T-helper 1 cell treated with Interleukin-12 subunit alpha and Interleukin-12 subunit beta and Interleukin-4 antibody, amounts not matched to agents 30 ng/mL and 1 ng/mL, for 36 hours (primary cell): ENCODE measurements around the gene STAT3. TPM values are rescaled to one million over a fixed set of nuclear protein-coding genes. Genes with fewer than 3 reads are reported as not detected.
"Not testable (repeated sequence)": the region's sequence is repeated elsewhere in the genome, so short reads cannot be mapped to it uniquely, and the experiment has no call there.

Experiments used
- intact Hi-C: fragments of 100-400 bp; cut with micrococcal nuclease; formaldehyde crosslinking; loops from one replicate; pipeline ENCODE4 v1.15.1; 2024
- total RNA-seq: library from RNA; stranded (reverse); gene quantifications from 2 replicates; pipeline ENCODE4 v1.2.3, GENCODE V29; 2022

Gene STAT3
- total RNA-seq, 1 donor from 2014 or later, result 230 TPM

- intact Hi-C loops, result no loop called here
Observed at GRCh38 chr17:42305543-42306384, 82.5 kb downstream of the STAT3 start.

- intact Hi-C loops, result not testable (repeated sequence)
Observed at GRCh38 chr17:42305031-42305330, 83.3 kb downstream of the STAT3 start.

GRCh38 chr17:42304187-42305030, 83.8 kb downstream of the STAT3 start:
- intact Hi-C loops, result no loop called here

DNA sequence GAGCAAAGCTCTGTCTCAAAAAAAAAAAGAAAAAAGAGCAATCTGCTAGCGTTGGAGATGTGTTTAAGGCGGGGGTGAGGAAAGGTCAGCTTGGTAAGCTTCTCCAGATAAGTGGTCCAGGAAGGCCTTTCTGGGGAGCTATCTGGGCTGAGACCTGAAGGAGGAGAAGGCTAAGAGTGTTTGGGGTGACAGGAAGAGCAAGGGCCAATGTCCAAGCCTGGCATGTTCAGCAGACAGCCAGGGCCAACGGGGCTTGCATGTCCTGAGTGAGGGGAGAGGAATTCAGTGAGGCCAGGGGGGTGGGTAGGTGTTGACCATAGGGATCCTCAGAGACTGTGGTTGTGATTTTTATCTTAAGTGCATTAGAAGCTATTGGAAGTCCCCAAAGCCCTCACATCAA, 84.5 kb downstream of the STAT3 start:
- intact Hi-C loops, result no loop called here

DNA sequence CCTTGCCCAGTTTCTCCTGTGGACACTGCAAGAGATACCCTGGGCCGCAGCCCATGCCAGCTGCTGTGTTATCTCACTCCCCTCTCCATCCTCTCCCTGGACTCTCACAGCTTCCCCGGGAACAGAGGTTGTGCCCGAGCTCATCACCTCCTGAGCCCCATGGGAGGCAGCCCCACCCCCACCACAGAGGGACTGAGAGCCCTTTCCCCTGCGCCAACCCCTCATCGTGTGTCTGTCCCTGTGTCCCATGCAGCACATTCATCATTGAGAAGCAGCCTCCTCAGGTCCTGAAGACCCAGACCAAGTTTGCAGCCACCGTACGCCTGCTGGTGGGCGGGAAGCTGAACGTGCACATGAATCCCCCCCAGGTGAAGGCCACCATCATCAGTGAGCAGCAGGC, 87.2 kb downstream of the STAT3 start:
- intact Hi-C loops, result no loop called here

GRCh38 chr17:42299913-42300312, 88.3 kb downstream of the STAT3 start:
- intact Hi-C loops, result not testable (repeated sequence)

DNA sequence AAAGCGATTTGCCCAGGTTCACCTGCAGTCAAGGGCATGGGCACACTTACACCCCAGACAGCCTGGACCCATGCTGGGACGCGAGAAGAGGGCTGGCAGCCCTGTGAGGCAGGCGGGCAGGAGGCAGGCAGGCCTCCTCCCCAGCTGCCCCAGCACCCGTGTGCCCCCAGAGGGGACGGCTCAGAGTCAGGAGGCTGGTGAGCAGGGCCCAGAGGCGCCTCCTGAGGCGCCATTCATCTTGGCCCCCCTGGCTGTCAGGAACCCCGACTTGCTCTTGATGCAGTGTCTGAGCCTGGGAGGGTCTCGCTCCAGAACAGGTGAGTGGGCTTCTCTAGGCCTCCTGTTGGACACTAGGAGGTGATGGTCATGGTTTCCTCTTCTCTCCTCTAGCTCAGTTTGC, 88.9 kb downstream of the STAT3 start:
- intact Hi-C loops, result not testable (repeated sequence)

GRCh38 chr17:42297775-42298174, 90.5 kb downstream of the STAT3 start:
- intact Hi-C loops, result not testable (repeated sequence)

GRCh38 chr17:42296012-42296411, 92.2 kb downstream of the STAT3 start:
- intact Hi-C loops, result no loop called here

DNA sequence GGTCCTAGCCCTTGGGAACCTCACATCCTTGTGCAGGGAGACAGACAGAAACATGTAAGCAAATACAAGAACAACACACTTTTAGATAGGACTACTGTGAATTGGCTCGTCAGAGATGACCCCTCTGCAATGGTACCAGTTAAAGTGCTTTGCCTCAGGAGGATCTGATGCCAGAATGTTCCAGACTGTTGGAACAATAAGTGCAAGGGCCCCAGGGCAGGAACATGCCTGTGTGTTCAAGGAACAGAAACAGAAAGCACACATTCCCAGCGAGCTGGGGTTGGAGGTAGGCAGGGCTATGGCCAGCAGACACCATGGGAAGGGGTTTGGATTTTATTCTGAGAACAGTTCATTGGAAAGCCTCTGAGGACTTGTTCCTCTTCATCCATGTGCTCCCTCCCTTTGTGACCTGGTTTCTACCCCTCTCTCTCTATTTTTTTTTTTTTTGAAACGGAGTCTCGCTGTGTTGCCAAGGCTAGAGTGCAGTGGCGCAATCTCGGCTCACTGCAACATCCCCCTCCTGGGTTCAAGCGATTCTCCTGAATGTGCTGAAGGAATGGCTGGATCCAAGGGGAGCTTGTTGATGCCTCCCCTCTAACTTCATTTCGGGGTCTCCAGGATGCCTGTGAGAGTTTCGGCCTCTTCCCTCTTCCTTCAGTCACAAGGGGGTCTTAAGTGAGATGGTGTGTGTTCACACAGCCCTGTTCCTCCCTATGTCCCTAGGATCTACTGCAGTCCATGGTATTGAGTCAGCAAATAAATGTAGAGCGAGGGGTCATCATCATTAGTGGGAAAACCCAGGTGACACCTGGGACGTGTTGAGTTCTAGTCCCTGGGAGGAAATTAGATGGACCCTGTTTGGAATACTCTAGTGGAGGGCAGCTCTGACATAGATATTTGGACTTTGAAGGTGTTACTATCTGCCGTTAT, 93.5 kb downstream of the STAT3 start:
- intact Hi-C loops, result no loop called here

- intact Hi-C loops, result no loop called here
Observed at GRCh38 chr17:42291129-42291528, 97.1 kb downstream of the STAT3 start.

GRCh38 chr17:42290577-42290976, 97.7 kb downstream of the STAT3 start:
- intact Hi-C loops, result no loop called here

DNA sequence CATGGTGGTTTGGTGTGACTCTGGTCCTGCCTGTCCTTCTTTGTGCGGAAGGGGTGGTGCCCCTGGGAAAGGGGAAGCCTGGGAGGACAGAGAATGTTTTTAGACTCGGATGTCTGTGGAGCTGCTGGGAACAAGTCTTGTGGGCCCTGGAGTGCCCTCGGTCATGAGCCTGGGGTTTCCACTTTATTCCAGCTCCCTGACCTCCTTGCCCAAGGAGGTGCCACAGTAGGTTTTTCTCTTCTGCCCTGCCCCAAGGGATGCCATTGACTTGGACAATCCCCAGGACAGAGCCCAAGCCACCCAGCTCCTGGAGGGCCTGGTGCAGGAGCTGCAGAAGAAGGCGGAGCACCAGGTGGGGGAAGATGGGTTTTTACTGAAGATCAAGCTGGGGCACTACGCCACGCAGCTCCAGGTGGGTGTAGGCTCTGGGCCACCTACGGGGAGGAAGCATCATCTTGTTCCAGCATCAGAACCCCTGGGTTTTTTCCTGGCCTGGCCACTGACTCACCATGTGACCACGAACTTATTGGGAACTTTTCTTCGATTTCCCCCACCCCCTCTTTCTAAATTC, 98.5 kb downstream of the STAT3 start:
- intact Hi-C loops, result loop anchor here (2.0 to 5.0 kb wide), 3 partner anchors 23 to 272 kb away; partner anchors contain the start of gene DNAJC7

GRCh38 chr17:42288803-42289610, 99.2 kb downstream of the STAT3 start:
- intact Hi-C loops, result loop anchor here (1.0 to 5.0 kb wide), 6 partner anchors 24 to 272 kb away; partner anchors contain the start of genes DNAJC7 and KCNH4

GRCh38 chr17:42287977-42288802, 100.1 kb downstream of the STAT3 start, which contains the start of gene STAT5A:
Gene STAT5A (plus strand): TSS chr17:42288498. CDS start chr17:42289412, 914 bp downstream.
- intact Hi-C loops, result loop anchor here (1.0 to 5.0 kb wide), 8 partner anchors 13 to 271 kb away; partner anchors contain the start of genes DNAJC7 and KCNH4

- intact Hi-C loops, result loop anchor here (1.0 to 5.0 kb wide), 3 partner anchors 12 to 270 kb away; partner anchors contain the start of gene DNAJC7
Observed at GRCh38 chr17:42287305-42287976, 100.8 kb downstream of the STAT3 start.

DNA sequence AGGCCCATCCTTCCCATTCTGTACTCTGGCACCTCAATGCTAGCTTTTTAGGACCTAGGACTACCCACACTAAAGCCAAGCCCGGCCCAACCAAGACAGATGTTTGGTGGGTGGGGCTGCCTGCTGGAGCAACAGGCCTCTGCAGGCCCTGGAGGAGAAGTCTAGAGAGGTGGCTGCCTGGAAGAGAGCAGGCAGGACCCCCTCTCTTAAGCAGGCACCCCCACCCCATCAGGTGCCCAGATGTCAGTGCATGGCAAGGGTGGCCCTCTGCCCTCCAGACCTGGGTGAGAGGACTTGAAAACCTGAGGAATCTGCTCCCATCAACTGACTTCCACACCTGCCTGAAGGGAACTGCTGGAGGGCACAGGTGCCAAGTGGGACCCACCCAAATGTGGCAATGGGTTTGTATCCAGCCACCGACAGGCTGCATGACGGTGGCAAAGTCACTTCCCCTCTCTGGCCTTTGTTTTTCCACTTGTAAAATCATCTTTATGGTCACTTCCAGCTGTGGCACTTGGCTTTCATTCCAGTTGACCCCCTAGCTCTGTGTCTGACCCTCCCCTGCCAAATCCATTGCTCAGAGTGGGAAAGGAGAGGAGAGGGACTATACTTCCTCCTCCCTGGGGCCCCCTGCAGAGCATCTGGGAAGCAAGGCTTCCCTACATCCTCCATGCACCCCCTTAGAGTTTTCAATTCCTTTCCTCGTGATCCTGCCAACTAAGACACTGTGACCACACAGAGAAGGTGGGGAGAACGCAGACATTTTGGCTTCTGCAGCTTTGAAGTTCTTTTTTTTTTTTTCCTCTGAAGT, 101.6 kb downstream of the STAT3 start:
- intact Hi-C loops, result loop anchor here (1.0 to 5.0 kb wide), 3 partner anchors 11 to 269 kb away; partner anchors contain the start of gene DNAJC7
